ENCODE measurements around the gene ZBP1. TPM values are rescaled to one million over a fixed set of nuclear protein-coding genes. Genes with fewer than 3 reads are reported as not detected.

Gene ZBP1
- total RNA-seq, 4 donors from 2014 or later = 0.28 to 0.84 (median 0.56) TPM; not detected in 1

- no peak for ATAC-seq (ENCODE audit: low FRiP score)
- no peak for TF ChIP-seq CTCF (IDR thresholded peaks at IDR 0.05)
- peak; percentile 18 for DNase-seq (ENCODE audit: low spot score)
Observed at GRCh38 chr20:57654998-57655808, 35.0 kb upstream of the ZBP1 start.

GRCh38 chr20:57654363-57654997 lies 34.3 kb upstream of the ZBP1 start:
- DNase-seq (ENCODE audit: low spot score) (peak; percentile 20), ATAC-seq (ENCODE audit: low FRiP score) (no peak)
- TF ChIP-seq CTCF (IDR thresholded peaks at IDR 0.05) = peak in 1 of 3 donors; percentile 84

GRCh38 chr20:57653910-57654309 lies 33.7 kb upstream of the ZBP1 start:
- ATAC-seq (ENCODE audit: low FRiP score) (no peak), DNase-seq (ENCODE audit: low spot score) (peak; percentile 12)
- no peak for TF ChIP-seq CTCF (IDR thresholded peaks at IDR 0.05)

GRCh38 chr20:57653546-57653900 lies 33.3 kb upstream of the ZBP1 start:
- DNase-seq (ENCODE audit: low spot score) (peak; percentile 8), ATAC-seq (ENCODE audit: low FRiP score) (no peak)
- TF ChIP-seq CTCF (IDR thresholded peaks at IDR 0.05) = no peak

GRCh38 chr20:57652606-57653545 lies 32.6 kb upstream of the ZBP1 start:
- ATAC-seq (ENCODE audit: low FRiP score) = no peak
- no peak for DNase-seq (ENCODE audit: low spot score)
- no peak for TF ChIP-seq CTCF (IDR thresholded peaks at IDR 0.05)

GRCh38 chr20:57651881-57652605 lies 31.8 kb upstream of the ZBP1 start:
- TF ChIP-seq CTCF (IDR thresholded peaks at IDR 0.05) = no peak
- ATAC-seq (ENCODE audit: low FRiP score) (no peak), DNase-seq (ENCODE audit: low spot score) (peak; percentile 14)
